Lower leg skin (tissue), 3 donors: ENCODE results near the gene UBE2Z.

Source experiments
- POLR2A ChIP-seq, 2 donors: fragments of 450-650 bp; IDR thresholded peaks; one replicate each; pipeline ENCODE4 v1.6.1; 2016 to 2017; ENCODE audit warnings: antibody characterized with exemption in 2 of 2, mild to moderate bottlenecking in 1 of 2, moderate library complexity in 1 of 2
- TF ChIP-seq, protein P1 (sequence below), 3 donors: fragments of 450-650 bp; IDR thresholded peaks; one replicate each; pipeline ENCODE4 v1.5.1; 2016; ENCODE audit warnings: antibody characterized with exemption in 3 of 3, mild to moderate bottlenecking in 3 of 3, moderate library complexity in 2 of 3

GRCh38 chr17:48928876-48929811 is 20.9 kb downstream of the UBE2Z start:
- TF ChIP-seq, protein P1, sequence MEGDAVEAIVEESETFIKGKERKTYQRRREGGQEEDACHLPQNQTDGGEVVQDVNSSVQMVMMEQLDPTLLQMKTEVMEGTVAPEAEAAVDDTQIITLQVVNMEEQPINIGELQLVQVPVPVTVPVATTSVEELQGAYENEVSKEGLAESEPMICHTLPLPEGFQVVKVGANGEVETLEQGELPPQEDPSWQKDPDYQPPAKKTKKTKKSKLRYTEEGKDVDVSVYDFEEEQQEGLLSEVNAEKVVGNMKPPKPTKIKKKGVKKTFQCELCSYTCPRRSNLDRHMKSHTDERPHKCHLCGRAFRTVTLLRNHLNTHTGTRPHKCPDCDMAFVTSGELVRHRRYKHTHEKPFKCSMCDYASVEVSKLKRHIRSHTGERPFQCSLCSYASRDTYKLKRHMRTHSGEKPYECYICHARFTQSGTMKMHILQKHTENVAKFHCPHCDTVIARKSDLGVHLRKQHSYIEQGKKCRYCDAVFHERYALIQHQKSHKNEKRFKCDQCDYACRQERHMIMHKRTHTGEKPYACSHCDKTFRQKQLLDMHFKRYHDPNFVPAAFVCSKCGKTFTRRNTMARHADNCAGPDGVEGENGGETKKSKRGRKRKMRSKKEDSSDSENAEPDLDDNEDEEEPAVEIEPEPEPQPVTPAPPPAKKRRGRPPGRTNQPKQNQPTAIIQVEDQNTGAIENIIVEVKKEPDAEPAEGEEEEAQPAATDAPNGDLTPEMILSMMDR (IDR thresholded peaks at IDR 0.05): no peak
- no peak for TF ChIP-seq POLR2A (IDR thresholded peaks at IDR 0.05)
